NT2/D1 (cell line): Measurements from ENCODE around the gene CXCL13.

Experiments used
- SUZ12 ChIP-seq: IDR thresholded peaks from 2 replicates; pipeline ENCODE4 v1.6.1; 2011; ENCODE audit not compliant: insufficient read length, insufficient read depth; ENCODE audit errors: extremely low read depth
- YY1 ChIP-seq: IDR thresholded peaks from 2 replicates; pipeline ENCODE4 v1.6.1; 2011; ENCODE audit not compliant: insufficient read length, insufficient read depth
- ZNF274 ChIP-seq: IDR thresholded peaks from 2 replicates; pipeline ENCODE4 v1.6.1; 2011; ENCODE audit warnings: mild to moderate bottlenecking, low read depth, low read length

DNA sequence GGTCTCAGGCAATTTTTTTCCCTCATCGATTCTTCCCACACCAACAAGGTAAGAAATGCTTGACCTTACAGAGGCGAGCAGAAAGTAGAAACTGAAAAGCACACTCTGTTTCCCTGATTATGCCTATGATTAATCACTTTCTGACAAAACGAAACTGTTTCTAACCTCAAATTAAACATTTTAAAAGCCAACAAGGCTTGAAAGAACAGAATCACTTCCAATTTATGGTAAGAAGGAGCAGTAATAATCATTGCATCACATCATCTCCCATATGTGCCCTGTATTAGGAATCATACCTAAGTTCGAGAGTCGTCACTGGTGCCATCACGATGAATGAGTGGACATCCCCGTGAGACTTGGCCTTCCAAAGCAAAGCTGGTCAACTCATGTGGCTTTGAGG is 12.5 kb upstream of the CXCL13 start:
- TF ChIP-seq ZNF274 (no peak), SUZ12 (no peak), YY1 (no peak)
